A673 (cell line): ENCODE results near the gene ESPN. TPM values are rescaled to one million over a fixed set of nuclear protein-coding genes. Genes with fewer than 3 reads are reported as not detected.

Source experiments
- BruUV-seq: library from RNA; stranded (reverse); fragments of 400-500 nt; replicated peaks from 2 replicates; lab custom pipeline; 2021; lab: Mats Ljungman, UMichigan
- CTCF ChIA-PET: fragments of 300-600 bp; sonication (Branson Sonifier 250); formaldehyde crosslinking; loops from one replicate; lab custom pipeline; 2022; ENCODE audit warnings: antibody characterized with exemption; lab: Charles Lee
- POLR2A ChIA-PET: fragments of 300-600 bp; sonication (Branson Sonifier 250); formaldehyde crosslinking; loops from one replicate; lab custom pipeline; 2022; ENCODE audit warnings: antibody characterized with exemption; ENCODE audit not compliant: low non-redundant PET; lab: Charles Lee
- DNase-seq: peaks from one replicate; pipeline ENCODE4 v3.0.0-alpha.2; 2015; ENCODE audit warnings: low spot score
- H3K27ac ChIP-seq: fragments of 200-600 bp; sonication (generic); 2 replicates; pipeline ENCODE4 v1.5.1; 2016; ENCODE audit warnings: mixed run types, low read depth, mild to moderate bottlenecking, mixed read lengths, antibody characterized with exemption, low read length; ENCODE audit not compliant: poor library complexity, severe bottlenecking
- H3K27me3 ChIP-seq: fragments of 200-600 bp; sonication (generic); replicated peaks from 2 replicates; pipeline ENCODE4 v1.6.1; 2017; ENCODE audit warnings: mixed run types, low read depth, mild to moderate bottlenecking, mixed read lengths, antibody characterized with exemption, low read length; ENCODE audit not compliant: insufficient read depth, poor library complexity
- H3K36me3 ChIP-seq: fragments of 200-600 bp; sonication (generic); 2 replicates; pipeline ENCODE4 v1.6.1; 2016; ENCODE audit warnings: mixed run types, mild to moderate bottlenecking, mixed read lengths, antibody characterized with exemption, low read length; ENCODE audit not compliant: insufficient read depth, poor library complexity, severe bottlenecking
- H3K4me1 ChIP-seq: fragments of 200-600 bp; sonication (generic); 2 replicates; pipeline ENCODE4 v1.6.1; 2017; ENCODE audit warnings: mixed run types, mild to moderate bottlenecking, mixed read lengths, antibody characterized with exemption, low read length; ENCODE audit not compliant: insufficient read depth, poor library complexity, severe bottlenecking
- H3K4me3 ChIP-seq: fragments of 200-600 bp; sonication (generic); 2 replicates; pipeline ENCODE4 v1.5.1; 2016; ENCODE audit warnings: low read depth, mixed run types, mild to moderate bottlenecking, mixed read lengths, low read length; ENCODE audit not compliant: poor library complexity, severe bottlenecking
- H3K9me3 ChIP-seq: fragments of 200-600 bp; sonication (generic); 2 replicates; pipeline ENCODE4 v1.6.1; 2016; ENCODE audit warnings: mixed run types, low read depth, mild to moderate bottlenecking, mixed read lengths, antibody characterized with exemption, low read length; ENCODE audit not compliant: poor library complexity, severe bottlenecking
- CTCF ChIP-seq: fragments of 300-800, 200-600 bp; sonication (generic); conservative IDR thresholded peaks from 2 replicates; pipeline ENCODE4 v1.5.1; 2017; ENCODE audit warnings: low read depth, mild to moderate bottlenecking, antibody characterized with exemption, low read length, moderate library complexity, mixed read lengths
- EZH2 ChIP-seq: fragments of 200-600 bp; sonication (generic); IDR thresholded peaks from 2 replicates; pipeline ENCODE4 v1.6.1; 2017; ENCODE audit warnings: borderline replicate concordance, low read depth, mild to moderate bottlenecking, mixed read lengths, antibody characterized with exemption, low read length; ENCODE audit not compliant: poor library complexity, severe bottlenecking
- intact Hi-C: fragments of 100-400 bp; cut with micrococcal nuclease; formaldehyde crosslinking; loops from one replicate; pipeline ENCODE4 v1.10.0; 2022; ENCODE audit not compliant: unreplicated experiment
- total RNA-seq: library from RNA; stranded (reverse); gene quantifications from 2 replicates; pipeline ENCODE4 v1.2.3, GENCODE V29; 2021

ESPN gene
- total RNA-seq, 1 experiment from 2014 or later, result not detected

GRCh38 chr1:6467744-6468688 lies 43.4 kb downstream of the ESPN start:
- H3K36me3 ChIP-seq, result no peaks in the 10 kb centered on the region
- TF ChIP-seq CTCF, result no peak
- no peak for TF ChIP-seq EZH2
- CTCF ChIA-PET, result no interaction called here
- H3K9me3 ChIP-seq, result no peaks in the 10 kb centered on the region
- BruUV-seq, result no TSS peak
- no peak for DNase-seq
- no peak overlapping the region for H3K27ac ChIP-seq
- no peaks in the 10 kb centered on the region for H3K27me3 ChIP-seq
- H3K4me3 ChIP-seq, result no peak overlapping the region
- intact Hi-C loops, result no loop called here
- no peaks in the 10 kb centered on the region for H3K4me1 ChIP-seq
- POLR2A ChIA-PET, result interaction anchor here (0.6 kb wide), 1 partner anchor 225 kb away, joined by 3 read pairs; no protein-coding TSS in a partner anchor

- POLR2A ChIA-PET, result no interaction called here
- no TSS peak for BruUV-seq
- Histone ChIP-seq H3K36me3 (no peaks in the 10 kb centered on the region), H3K9me3 (no peaks in the 10 kb centered on the region), H3K27me3 (no peaks in the 10 kb centered on the region), H3K4me3 (no peak overlapping the region), H3K4me1 (no peaks in the 10 kb centered on the region), H3K27ac (no peak overlapping the region)
- intact Hi-C loops, result no loop called here
- TF ChIP-seq EZH2, result no peak
- no peak for TF ChIP-seq CTCF
- CTCF ChIA-PET, result no interaction called here
- no peak for DNase-seq
Observed at GRCh38 chr1:6468729-6469461, 44.3 kb downstream of the ESPN start.

- BruUV-seq, result no TSS peak
- POLR2A ChIA-PET, result no interaction called here
Observed at GRCh38 chr1:6470132-6471085, 45.8 kb downstream of the ESPN start.

More at GRCh38 chr1:6470132-6471085, 45.8 kb downstream of the ESPN start:
- no peaks in the 10 kb centered on the region for H3K9me3 ChIP-seq
- H3K27ac ChIP-seq, result no peak overlapping the region
- TF ChIP-seq EZH2 (no peak), CTCF (no peak)
- CTCF ChIA-PET, result no interaction called here
- H3K27me3 ChIP-seq, result no peaks in the 10 kb centered on the region
- no peaks in the 10 kb centered on the region for H3K36me3 ChIP-seq
- H3K4me1 ChIP-seq, result no peaks in the 10 kb centered on the region
- intact Hi-C loops, result no loop called here
- H3K4me3 ChIP-seq, result no peak overlapping the region
- no peak for DNase-seq
